Uterus (tissue), 2 donors: ENCODE data around the gene GLP1R.

Experiments
- CTCF ChIP-seq, 4 experiments: fragments of 200-600 bp in 2 of 4; fragments of 450-650 bp in 2 of 4; sonication (generic) in 2 of 4; IDR thresholded peaks; one replicate each; pipeline ENCODE4 v1.5.1; 2016 to 2019; ENCODE audit warnings: antibody characterized with exemption in 4 of 4, mild to moderate bottlenecking in 2 of 4, moderate library complexity in 1 of 4
- POLR2A ChIP-seq, 2 donors: fragments of 450-650 bp; IDR thresholded peaks; one replicate each; pipeline ENCODE4 v1.6.1; 2016; ENCODE audit warnings: antibody characterized with exemption in 2 of 2, mild to moderate bottlenecking in 1 of 2, moderate library complexity in 1 of 2

GRCh38 chr6:39093149-39093708 lies 44.6 kb downstream of the GLP1R start:
- TF ChIP-seq POLR2A (IDR thresholded peaks at IDR 0.05), result no peak
- TF ChIP-seq CTCF (IDR thresholded peaks at IDR 0.05), result no peak
